ENCODE results near the gene PLCB4.

Gene PLCB4

GRCh38 chr20:9103955-9104354 lies 35.1 kb downstream of the PLCB4 start:
- DNase-seq (ENCODE audit: low read depth in 2 of 2): no peak

GRCh38 chr20:9108260-9108659 lies 39.4 kb downstream of the PLCB4 start:
- DNase-seq (ENCODE audit: low read depth in 2 of 2): no peak

GRCh38 chr20:9109566-9109965 lies 40.7 kb downstream of the PLCB4 start:
- no peak for DNase-seq (ENCODE audit: low read depth in 2 of 2)

GRCh38 chr20:9110365-9110764 lies 41.5 kb downstream of the PLCB4 start:
- DNase-seq (ENCODE audit: low read depth in 2 of 2): no peak

- DNase-seq (ENCODE audit: low read depth in 2 of 2): no peak
These were observed 42.1 kb downstream of the PLCB4 start for GRCh38 chr20:9110916-9111432.

GRCh38 chr20:9112541-9113515 lies 43.9 kb downstream of the PLCB4 start:
- no peak for DNase-seq (ENCODE audit: low read depth in 2 of 2)

- DNase-seq (ENCODE audit: low read depth in 2 of 2): no peak
These were observed 45.8 kb downstream of the PLCB4 start for GRCh38 chr20:9114709-9115108.

GRCh38 chr20:9117548-9117947 lies 48.7 kb downstream of the PLCB4 start:
- no peak for DNase-seq (ENCODE audit: low read depth in 2 of 2)

- no peak for DNase-seq (ENCODE audit: low read depth in 2 of 2)
These were observed 50.9 kb downstream of the PLCB4 start for GRCh38 chr20:9119776-9120175.

- no peak for DNase-seq (ENCODE audit: low read depth in 2 of 2)
These were observed 52.3 kb downstream of the PLCB4 start for GRCh38 chr20:9121211-9121610.

GRCh38 chr20:9122571-9122970 lies 53.7 kb downstream of the PLCB4 start:
- no peak for DNase-seq (ENCODE audit: low read depth in 2 of 2)

- DNase-seq (ENCODE audit: low read depth in 2 of 2): no peak
These were observed 57.6 kb downstream of the PLCB4 start for GRCh38 chr20:9126527-9126926.

- no peak for DNase-seq (ENCODE audit: low read depth in 2 of 2)
These were observed 59.7 kb downstream of the PLCB4 start for GRCh38 chr20:9128568-9128967.

- DNase-seq (ENCODE audit: low read depth in 2 of 2): no peak
These were observed 60.9 kb downstream of the PLCB4 start for GRCh38 chr20:9129756-9130155.

- DNase-seq (ENCODE audit: low read depth in 2 of 2): no peak
These were observed 61.6 kb downstream of the PLCB4 start for GRCh38 chr20:9130521-9130920.

GRCh38 chr20:9131841-9132240 lies 63.0 kb downstream of the PLCB4 start:
- no peak for DNase-seq (ENCODE audit: low read depth in 2 of 2)

GRCh38 chr20:9134346-9134745 lies 65.5 kb downstream of the PLCB4 start:
- DNase-seq (ENCODE audit: low read depth in 2 of 2): no peak

- no peak for DNase-seq (ENCODE audit: low read depth in 2 of 2)
These were observed 67.2 kb downstream of the PLCB4 start for GRCh38 chr20:9136114-9136513.

GRCh38 chr20:9137001-9137400 lies 68.1 kb downstream of the PLCB4 start:
- DNase-seq (ENCODE audit: low read depth in 2 of 2): no peak

GRCh38 chr20:9139106-9139833 lies 70.4 kb downstream of the PLCB4 start:
- no peak for DNase-seq (ENCODE audit: low read depth in 2 of 2)

- DNase-seq (ENCODE audit: low read depth in 2 of 2): no peak
These were observed 71.4 kb downstream of the PLCB4 start for GRCh38 chr20:9140162-9140760.

- DNase-seq (ENCODE audit: low read depth in 2 of 2): no peak
These were observed 72.2 kb downstream of the PLCB4 start for GRCh38 chr20:9141070-9141469.

Data from stimulated activated CD8-positive, alpha-beta memory T cell treated with anti-CD3 and anti-CD28 coated beads, Interleukin-15, amount 100 ng/mL, for 4 hours (primary cell).